HEK293 (cell line): ENCODE measurements around the gene CREB3.

Experiments used
- CTCF ChIA-PET: fragments of 350-600 bp; formaldehyde crosslinking; extraction: SDS; loops from one replicate; lab custom pipeline; 2021; ENCODE audit warnings: antibody characterized with exemption; lab: Yijun Ruan, JAX
- POLR2A ChIA-PET: fragments of 300-600 bp; formaldehyde crosslinking; extraction: SDS; loops from one replicate; lab custom pipeline; 2020; ENCODE audit warnings: antibody characterized with exemption, inconsistent platforms; lab: Yijun Ruan, JAX
- H3K27ac ChIP-seq: fragments of 200-500 bp; sonication (Bioruptor generic); 2 replicates; pipeline ENCODE4 v1.5.1; 2014; ENCODE audit warnings: low read depth, low read length, control low read depth, inconsistent platforms; ENCODE audit errors: extremely low read depth
- H3K36me3 ChIP-seq, 2 experiments: fragments of 200-500 bp in 1 of 2; sonication (Bioruptor generic) in 1 of 2; 1 replicate in 1 of 2; 2 replicates in 1 of 2; pipeline ENCODE4 v1.5.1; 2014 to 2017; ENCODE audit warnings: inconsistent platforms in 2 of 2, low read length in 2 of 2; ENCODE audit not compliant: control insufficient read depth in 2 of 2, insufficient read depth in 1 of 2
- H3K4me1 ChIP-seq: fragments of 200-500 bp; sonication (Bioruptor generic); 2 replicates; pipeline ENCODE4 v1.5.1; 2014; ENCODE audit warnings: mild to moderate bottlenecking, low read length, inconsistent platforms; ENCODE audit not compliant: control insufficient read depth, insufficient read depth
- H3K4me3 ChIP-seq: 2 replicates; pipeline ENCODE4 v1.5.1; 2011; ENCODE audit warnings: low read depth, mild to moderate bottlenecking, control low read depth, low read length, moderate library complexity
- H3K9me3 ChIP-seq: fragments of 200-500 bp; sonication (Bioruptor generic); 2 replicates; pipeline ENCODE4 v1.5.1; 2014; ENCODE audit warnings: low read depth, low read length, inconsistent platforms; ENCODE audit not compliant: control insufficient read depth, insufficient read depth
- EGR2 ChIP-seq: fragments of 450-650 bp; formaldehyde crosslinking; IDR thresholded peaks from 2 replicates; pipeline ENCODE4 v1.5.1; 2016; ENCODE audit warnings: low read depth, missing biosample characterization, missing genetic modification characterization
- ZNF121 ChIP-seq: fragments of 450-650 bp; formaldehyde crosslinking; IDR thresholded peaks from 2 replicates; pipeline ENCODE4 v1.5.1; 2016; ENCODE audit warnings: missing biosample characterization, missing genetic modification characterization
- ZNF175 ChIP-seq: fragments of 450-650 bp; formaldehyde crosslinking; IDR thresholded peaks from 2 replicates; pipeline ENCODE4 v1.5.1; 2016; ENCODE audit warnings: missing biosample characterization, missing genetic modification characterization
- ZNF184 ChIP-seq: fragments of 450-650 bp; IDR thresholded peaks from 2 replicates; pipeline ENCODE4 v1.5.1; 2018; ENCODE audit warnings: missing biosample characterization, mild to moderate bottlenecking, missing genetic modification characterization
- ZNF2 ChIP-seq: fragments of 450-650 bp; formaldehyde crosslinking; IDR thresholded peaks from 2 replicates; pipeline ENCODE4 v1.5.1; 2016; ENCODE audit warnings: missing biosample characterization, missing genetic modification characterization
- ZNF341 ChIP-seq: fragments of 450-650 bp; formaldehyde crosslinking; IDR thresholded peaks from 2 replicates; pipeline ENCODE4; 2016; ENCODE audit warnings: low read depth, missing biosample characterization, missing genetic modification characterization
- ZNF354C ChIP-seq: fragments of 450-650 bp; formaldehyde crosslinking; IDR thresholded peaks from 2 replicates; pipeline ENCODE4 v1.5.1; 2016; ENCODE audit warnings: missing biosample characterization, missing genetic modification characterization, low read depth, borderline replicate concordance
- ZNF426 ChIP-seq: fragments of 450-650 bp; formaldehyde crosslinking; IDR thresholded peaks from 2 replicates; pipeline ENCODE4 v1.5.1; 2017; ENCODE audit warnings: missing biosample characterization, missing genetic modification characterization, mild to moderate bottlenecking, inconsistent platforms, moderate library complexity
- ZNF433 ChIP-seq: fragments of 450-650 bp; formaldehyde crosslinking; IDR thresholded peaks from 2 replicates; pipeline ENCODE4 v1.5.1; 2016; ENCODE audit warnings: missing biosample characterization, missing genetic modification characterization, low read depth
- ZNF600 ChIP-seq: fragments of 450-650 bp; formaldehyde crosslinking; IDR thresholded peaks from 2 replicates; pipeline ENCODE4 v1.5.1; 2016; ENCODE audit warnings: missing biosample characterization, missing genetic modification characterization
- ZNF626 ChIP-seq: fragments of 450-650 bp; sonication (Bioruptor Pico); formaldehyde crosslinking; IDR thresholded peaks from 2 replicates; pipeline ENCODE4 v1.5.1; 2018; ENCODE audit warnings: missing biosample characterization, missing genetic modification characterization, inconsistent platforms
- ZNF776 ChIP-seq: fragments of 450-650 bp; formaldehyde crosslinking; IDR thresholded peaks from 2 replicates; pipeline ENCODE4 v1.5.0; 2017; ENCODE audit warnings: missing biosample characterization, missing genetic modification characterization, borderline replicate concordance
- TF ChIP-seq, protein P1 (sequence below): fragments of 450-650 bp; formaldehyde crosslinking; IDR thresholded peaks from 2 replicates; pipeline ENCODE4 v1.5.1; 2016; ENCODE audit warnings: missing biosample characterization, missing genetic modification characterization
- TF ChIP-seq, protein P2 (sequence below): fragments of 450-650 bp; formaldehyde crosslinking; IDR thresholded peaks from 2 replicates; pipeline ENCODE4 v1.5.1; 2016; ENCODE audit warnings: missing biosample characterization, missing genetic modification characterization
- TF ChIP-seq, protein P3 (sequence below): fragments of 450-650 bp; formaldehyde crosslinking; IDR thresholded peaks from 2 replicates; pipeline ENCODE4 v1.5.1; 2016; ENCODE audit warnings: missing biosample characterization, missing genetic modification characterization
- TF ChIP-seq, protein P4 (sequence below): fragments of 450-650 bp; formaldehyde crosslinking; conservative IDR thresholded peaks from 2 replicates; pipeline ENCODE4 v1.5.1; 2016; ENCODE audit warnings: low read depth, missing biosample characterization, missing genetic modification characterization
- TF ChIP-seq, protein P5 (sequence below): fragments of 450-650 bp; formaldehyde crosslinking; IDR thresholded peaks from 2 replicates; pipeline ENCODE4 v1.5.1; 2016; ENCODE audit warnings: missing biosample characterization, missing genetic modification characterization
- TF ChIP-seq, protein P6 (sequence below): fragments of 450-650 bp; formaldehyde crosslinking; IDR thresholded peaks from 2 replicates; pipeline ENCODE4 v1.5.1; 2016; ENCODE audit warnings: missing biosample characterization, missing genetic modification characterization, low read depth

Gene CREB3

DNA sequence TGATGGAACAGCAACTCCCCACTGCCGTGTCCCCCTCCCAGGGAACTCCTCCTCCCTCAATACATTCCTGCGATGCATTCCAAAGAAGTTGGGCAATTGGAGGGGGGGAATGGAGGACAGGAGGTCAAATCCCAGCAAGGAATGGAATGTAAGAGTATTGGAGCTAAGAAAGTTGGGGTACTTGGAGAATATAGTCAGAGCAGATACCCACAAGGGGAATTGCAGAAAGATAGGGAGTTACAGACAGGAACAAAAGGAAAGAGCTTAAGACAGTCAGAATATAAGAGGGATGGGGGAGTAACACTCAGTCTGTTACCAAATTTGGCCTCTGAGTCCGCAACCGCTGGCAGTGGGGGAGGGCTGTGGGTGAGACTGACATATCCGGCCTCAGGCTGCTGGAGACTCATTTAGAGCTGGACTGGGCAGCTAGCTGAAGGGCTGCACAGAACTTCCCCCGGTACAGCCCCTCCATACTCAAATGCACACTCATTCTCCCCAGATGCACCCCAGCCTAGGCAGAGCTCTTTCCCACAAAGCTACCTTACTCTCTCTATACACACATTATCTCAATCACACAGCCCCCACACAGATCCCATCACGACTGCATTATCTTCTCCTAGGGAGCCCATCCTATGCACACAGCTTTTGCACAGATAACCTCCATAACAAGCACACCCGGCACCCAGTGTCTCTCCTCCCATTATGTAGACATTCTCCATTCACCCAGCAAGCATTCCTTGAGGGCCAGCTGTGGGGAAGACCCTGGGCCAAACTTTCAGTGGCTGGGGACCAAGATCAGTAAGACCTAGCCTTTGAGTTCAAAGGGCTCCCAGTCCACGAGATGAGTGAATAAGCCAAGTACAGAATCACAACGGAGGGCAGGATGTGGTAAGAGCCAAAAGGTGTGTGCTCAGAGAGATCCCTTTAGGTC, 4.2 kb upstream of the CREB3 start:
- Histone ChIP-seq H3K36me3 (peaks cover 10 to 58% of the 10 kb centered on the region in 2 experiments), H3K9me3 (no peaks in the 10 kb centered on the region), H3K4me1 (peaks cover 6% of the 10 kb centered on the region; the same call in 1 of the 2 replicates), H3K27ac (no peak overlapping the region), H3K4me3 (no peak overlapping the region)
- peak; percentile 31; the same call in 1 of the 2 replicates for TF ChIP-seq ZNF341 (tag by site-specific recombination)
- TF ChIP-seq, protein P1, sequence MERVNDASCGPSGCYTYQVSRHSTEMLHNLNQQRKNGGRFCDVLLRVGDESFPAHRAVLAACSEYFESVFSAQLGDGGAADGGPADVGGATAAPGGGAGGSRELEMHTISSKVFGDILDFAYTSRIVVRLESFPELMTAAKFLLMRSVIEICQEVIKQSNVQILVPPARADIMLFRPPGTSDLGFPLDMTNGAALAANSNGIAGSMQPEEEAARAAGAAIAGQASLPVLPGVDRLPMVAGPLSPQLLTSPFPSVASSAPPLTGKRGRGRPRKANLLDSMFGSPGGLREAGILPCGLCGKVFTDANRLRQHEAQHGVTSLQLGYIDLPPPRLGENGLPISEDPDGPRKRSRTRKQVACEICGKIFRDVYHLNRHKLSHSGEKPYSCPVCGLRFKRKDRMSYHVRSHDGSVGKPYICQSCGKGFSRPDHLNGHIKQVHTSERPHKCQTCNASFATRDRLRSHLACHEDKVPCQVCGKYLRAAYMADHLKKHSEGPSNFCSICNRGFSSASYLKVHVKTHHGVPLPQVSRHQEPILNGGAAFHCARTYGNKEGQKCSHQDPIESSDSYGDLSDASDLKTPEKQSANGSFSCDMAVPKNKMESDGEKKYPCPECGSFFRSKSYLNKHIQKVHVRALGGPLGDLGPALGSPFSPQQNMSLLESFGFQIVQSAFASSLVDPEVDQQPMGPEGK (tag by site-specific recombination), result no peak
- TF ChIP-seq, protein P2, sequence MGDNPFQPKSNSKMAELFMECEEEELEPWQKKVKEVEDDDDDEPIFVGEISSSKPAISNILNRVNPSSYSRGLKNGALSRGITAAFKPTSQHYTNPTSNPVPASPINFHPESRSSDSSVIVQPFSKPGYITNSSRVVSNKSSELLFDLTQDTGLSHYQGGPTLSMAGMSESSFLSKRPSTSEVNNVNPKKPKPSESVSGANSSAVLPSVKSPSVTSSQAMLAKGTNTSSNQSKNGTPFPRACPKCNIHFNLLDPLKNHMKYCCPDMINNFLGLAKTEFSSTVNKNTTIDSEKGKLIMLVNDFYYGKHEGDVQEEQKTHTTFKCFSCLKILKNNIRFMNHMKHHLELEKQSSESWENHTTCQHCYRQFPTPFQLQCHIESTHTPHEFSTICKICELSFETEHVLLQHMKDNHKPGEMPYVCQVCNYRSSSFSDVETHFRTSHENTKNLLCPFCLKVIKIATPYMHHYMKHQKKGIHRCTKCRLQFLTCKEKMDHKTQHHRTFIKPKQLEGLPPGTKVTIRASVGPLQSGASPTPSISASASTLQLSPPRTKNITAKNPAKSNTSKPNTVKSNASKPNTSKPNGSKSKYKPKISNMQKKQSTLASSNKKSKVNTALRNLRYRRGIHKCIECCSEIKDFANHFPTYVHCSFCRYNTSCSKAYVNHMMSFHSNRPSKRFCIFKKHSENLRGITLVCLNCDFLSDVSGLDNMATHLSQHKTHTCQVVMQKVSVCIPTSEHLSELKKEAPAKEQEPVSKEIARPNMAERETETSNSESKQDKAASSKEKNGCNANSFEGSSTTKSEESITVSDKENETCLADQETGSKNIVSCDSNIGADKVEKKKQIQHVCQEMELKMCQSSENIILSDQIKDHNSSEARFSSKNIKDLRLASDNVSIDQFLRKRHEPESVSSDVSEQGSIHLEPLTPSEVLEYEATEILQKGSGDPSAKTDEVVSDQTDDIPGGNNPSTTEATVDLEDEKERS, result no peak
- no peak for TF ChIP-seq ZNF426 (tag by site-specific recombination)
- 0 out of 2 replicates have a peak, but pooled peaks have one; percentile 10 for TF ChIP-seq ZNF600 (tag by site-specific recombination)
- TF ChIP-seq, protein P3, sequence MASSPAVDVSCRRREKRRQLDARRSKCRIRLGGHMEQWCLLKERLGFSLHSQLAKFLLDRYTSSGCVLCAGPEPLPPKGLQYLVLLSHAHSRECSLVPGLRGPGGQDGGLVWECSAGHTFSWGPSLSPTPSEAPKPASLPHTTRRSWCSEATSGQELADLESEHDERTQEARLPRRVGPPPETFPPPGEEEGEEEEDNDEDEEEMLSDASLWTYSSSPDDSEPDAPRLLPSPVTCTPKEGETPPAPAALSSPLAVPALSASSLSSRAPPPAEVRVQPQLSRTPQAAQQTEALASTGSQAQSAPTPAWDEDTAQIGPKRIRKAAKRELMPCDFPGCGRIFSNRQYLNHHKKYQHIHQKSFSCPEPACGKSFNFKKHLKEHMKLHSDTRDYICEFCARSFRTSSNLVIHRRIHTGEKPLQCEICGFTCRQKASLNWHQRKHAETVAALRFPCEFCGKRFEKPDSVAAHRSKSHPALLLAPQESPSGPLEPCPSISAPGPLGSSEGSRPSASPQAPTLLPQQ (tag by site-specific recombination), result no peak
- no peak for TF ChIP-seq ZNF433 (tag by site-specific recombination)
- TF ChIP-seq ZNF354C (tag by site-specific recombination), result no peak
- TF ChIP-seq, protein P4, sequence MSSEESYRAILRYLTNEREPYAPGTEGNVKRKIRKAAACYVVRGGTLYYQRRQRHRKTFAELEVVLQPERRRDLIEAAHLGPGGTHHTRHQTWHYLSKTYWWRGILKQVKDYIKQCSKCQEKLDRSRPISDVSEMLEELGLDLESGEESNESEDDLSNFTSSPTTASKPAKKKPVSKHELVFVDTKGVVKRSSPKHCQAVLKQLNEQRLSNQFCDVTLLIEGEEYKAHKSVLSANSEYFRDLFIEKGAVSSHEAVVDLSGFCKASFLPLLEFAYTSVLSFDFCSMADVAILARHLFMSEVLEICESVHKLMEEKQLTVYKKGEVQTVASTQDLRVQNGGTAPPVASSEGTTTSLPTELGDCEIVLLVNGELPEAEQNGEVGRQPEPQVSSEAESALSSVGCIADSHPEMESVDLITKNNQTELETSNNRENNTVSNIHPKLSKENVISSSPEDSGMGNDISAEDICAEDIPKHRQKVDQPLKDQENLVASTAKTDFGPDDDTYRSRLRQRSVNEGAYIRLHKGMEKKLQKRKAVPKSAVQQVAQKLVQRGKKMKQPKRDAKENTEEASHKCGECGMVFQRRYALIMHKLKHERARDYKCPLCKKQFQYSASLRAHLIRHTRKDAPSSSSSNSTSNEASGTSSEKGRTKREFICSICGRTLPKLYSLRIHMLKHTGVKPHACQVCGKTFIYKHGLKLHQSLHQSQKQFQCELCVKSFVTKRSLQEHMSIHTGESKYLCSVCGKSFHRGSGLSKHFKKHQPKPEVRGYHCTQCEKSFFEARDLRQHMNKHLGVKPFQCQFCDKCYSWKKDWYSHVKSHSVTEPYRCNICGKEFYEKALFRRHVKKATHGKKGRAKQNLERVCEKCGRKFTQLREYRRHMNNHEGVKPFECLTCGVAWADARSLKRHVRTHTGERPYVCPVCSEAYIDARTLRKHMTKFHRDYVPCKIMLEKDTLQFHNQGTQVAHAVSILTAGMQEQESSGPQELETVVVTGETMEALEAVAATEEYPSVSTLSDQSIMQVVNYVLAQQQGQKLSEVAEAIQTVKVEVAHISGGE (tag by site-specific recombination), result no peak
- ChIA-PET CTCF (interaction anchor here (0.6 to 8.0 kb wide), 20 partner anchors 8 to 125 kb away, joined by 3 to 88 read pairs (median 4); partner anchors contain the start of genes CCDC107 and RMRP), POLR2A (interaction anchor here (0.6 to 1.9 kb wide), 15 partner anchors 9 to 625 kb away, joined by 3 to 11 read pairs (median 3); partner anchors contain the start of genes ARHGEF39, CCDC107, RMRP and STOML2)

DNA sequence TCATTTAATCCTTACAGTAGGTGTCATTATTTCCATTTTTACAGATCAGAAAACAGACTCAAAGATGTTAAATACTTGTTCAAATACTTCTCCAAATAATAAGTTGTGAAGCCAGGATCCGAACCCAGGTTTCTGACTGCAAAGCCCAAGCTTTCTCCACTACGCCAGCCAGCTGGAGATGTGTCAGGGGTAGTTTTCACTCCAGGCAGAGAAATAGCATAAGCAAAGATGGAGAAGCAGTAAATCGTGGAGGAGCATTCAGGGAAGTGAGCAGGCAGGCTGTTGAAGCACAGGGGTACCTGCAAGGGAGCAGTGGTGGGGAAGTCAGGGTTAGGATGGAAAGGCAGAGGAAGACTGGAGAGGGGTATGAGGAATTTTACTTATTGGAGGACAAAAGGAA, 3.4 kb upstream of the CREB3 start:
- H3K27ac ChIP-seq, result no peak overlapping the region
- H3K9me3 ChIP-seq, result no peaks in the 10 kb centered on the region
- ChIA-PET CTCF (interaction anchor here (0.6 to 8.0 kb wide), 18 partner anchors 8 to 240 kb away, joined by 3 to 88 read pairs (median 5); partner anchors contain the start of genes CCDC107 and RMRP), POLR2A (interaction anchor here (0.6 to 1.7 kb wide), 3 partner anchors 28 to 626 kb away, joined by 3 to 4 read pairs (median 3); partner anchors contain the start of gene STOML2)
- H3K36me3 ChIP-seq, result peaks cover 5 to 56% of the 10 kb centered on the region in 2 experiments; a peak in 2 of 3 replicates
- H3K4me3 ChIP-seq, result no peak overlapping the region
- H3K4me1 ChIP-seq, result peaks cover 13% of the 10 kb centered on the region
- no peak for TF ChIP-seq ZNF776 (tag by site-specific recombination)
- TF ChIP-seq, protein P5, sequence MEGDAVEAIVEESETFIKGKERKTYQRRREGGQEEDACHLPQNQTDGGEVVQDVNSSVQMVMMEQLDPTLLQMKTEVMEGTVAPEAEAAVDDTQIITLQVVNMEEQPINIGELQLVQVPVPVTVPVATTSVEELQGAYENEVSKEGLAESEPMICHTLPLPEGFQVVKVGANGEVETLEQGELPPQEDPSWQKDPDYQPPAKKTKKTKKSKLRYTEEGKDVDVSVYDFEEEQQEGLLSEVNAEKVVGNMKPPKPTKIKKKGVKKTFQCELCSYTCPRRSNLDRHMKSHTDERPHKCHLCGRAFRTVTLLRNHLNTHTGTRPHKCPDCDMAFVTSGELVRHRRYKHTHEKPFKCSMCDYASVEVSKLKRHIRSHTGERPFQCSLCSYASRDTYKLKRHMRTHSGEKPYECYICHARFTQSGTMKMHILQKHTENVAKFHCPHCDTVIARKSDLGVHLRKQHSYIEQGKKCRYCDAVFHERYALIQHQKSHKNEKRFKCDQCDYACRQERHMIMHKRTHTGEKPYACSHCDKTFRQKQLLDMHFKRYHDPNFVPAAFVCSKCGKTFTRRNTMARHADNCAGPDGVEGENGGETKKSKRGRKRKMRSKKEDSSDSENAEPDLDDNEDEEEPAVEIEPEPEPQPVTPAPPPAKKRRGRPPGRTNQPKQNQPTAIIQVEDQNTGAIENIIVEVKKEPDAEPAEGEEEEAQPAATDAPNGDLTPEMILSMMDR, result no peak
- no peak for TF ChIP-seq ZNF121
- no peak for TF ChIP-seq ZNF626 (tag by site-specific recombination)
- TF ChIP-seq ZNF2 (tag by site-specific recombination), result no peak
- TF ChIP-seq, protein P6, sequence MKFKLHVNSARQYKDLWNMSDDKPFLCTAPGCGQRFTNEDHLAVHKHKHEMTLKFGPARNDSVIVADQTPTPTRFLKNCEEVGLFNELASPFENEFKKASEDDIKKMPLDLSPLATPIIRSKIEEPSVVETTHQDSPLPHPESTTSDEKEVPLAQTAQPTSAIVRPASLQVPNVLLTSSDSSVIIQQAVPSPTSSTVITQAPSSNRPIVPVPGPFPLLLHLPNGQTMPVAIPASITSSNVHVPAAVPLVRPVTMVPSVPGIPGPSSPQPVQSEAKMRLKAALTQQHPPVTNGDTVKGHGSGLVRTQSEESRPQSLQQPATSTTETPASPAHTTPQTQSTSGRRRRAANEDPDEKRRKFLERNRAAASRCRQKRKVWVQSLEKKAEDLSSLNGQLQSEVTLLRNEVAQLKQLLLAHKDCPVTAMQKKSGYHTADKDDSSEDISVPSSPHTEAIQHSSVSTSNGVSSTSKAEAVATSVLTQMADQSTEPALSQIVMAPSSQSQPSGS (tag by site-specific recombination), result no peak
- TF ChIP-seq ZNF184 (tag by site-specific recombination), result no peak
- no peak for TF ChIP-seq EGR2 (tag by site-specific recombination)
- TF ChIP-seq ZNF175, result no peak
